Stomach (tissue), 9 donors: ENCODE data around the gene WDR82. TPM values are rescaled to one million over a fixed set of nuclear protein-coding genes. Genes with fewer than 3 reads are reported as not detected.

Experiments used
- DNase-seq, 2 donors: peaks; one replicate each; pipeline versions ENCODE4 v3.0.0 to v3.0.0-alpha.2; 2013 to 2019
- H3K27ac ChIP-seq, 5 donors: fragments of 200-600 bp in 4 of 5; sonication (generic) in 4 of 5; one replicate each; pipeline ENCODE4 v1.5.1; 2013 to 2019; ENCODE audit warnings: mild to moderate bottlenecking in 1 of 5, moderate library complexity in 1 of 5
- H3K27me3 ChIP-seq, 3 donors: fragments of 200-600 bp; sonication (generic); one replicate each; pipeline ENCODE4 v1.5.1; 2017 to 2019; ENCODE audit warnings: mixed run types in 1 of 3
- H3K36me3 ChIP-seq, 4 donors: fragments of 200-600 bp; sonication (generic); 1 replicate in 3 of 4; 2 replicates in 1 of 4; pipeline ENCODE4 v1.5.1; 2016 to 2019
- H3K4me1 ChIP-seq, 4 donors: fragments of 200-600 bp; sonication (generic); one replicate each; pipeline ENCODE4 v1.5.1; 2016 to 2019
- H3K4me3 ChIP-seq, 4 donors: fragments of 200-600 bp; sonication (generic) in 3 of 4; one replicate each; pipeline ENCODE4 v1.5.1; 2016 to 2019; ENCODE audit warnings: mild to moderate bottlenecking in 1 of 4
- H3K9me3 ChIP-seq, 4 donors: fragments of 200-600 bp; sonication (generic); one replicate each; pipeline ENCODE4 v1.5.1; 2016 to 2019
- EP300 ChIP-seq: sonication (generic); formaldehyde crosslinking; IDR thresholded peaks from one replicate; pipeline ENCODE4 v1.6.1; 2017; ENCODE audit warnings: antibody characterized with exemption
- POLR2A ChIP-seq, 4 donors: fragments of 450-650 bp; IDR thresholded peaks; one replicate each; pipeline ENCODE4 v1.6.1; 2016; ENCODE audit warnings: antibody characterized with exemption in 4 of 4, control low read depth in 2 of 4, mild to moderate bottlenecking in 1 of 4, moderate library complexity in 1 of 4
- POLR2AphosphoS5 ChIP-seq, 3 donors: sonication (generic); formaldehyde crosslinking; IDR thresholded peaks; one replicate each; pipeline ENCODE4 v1.6.1; 2016; ENCODE audit warnings: antibody characterized with exemption in 3 of 3
- WGBS, 5 donors: extraction: QIAGEN DNeasy Blood & Tissue Kit in 3 of 5; methylation state at CpG; one replicate each; pipeline versions ENCODE4 v1.1.5 to v1.1.7; 2013 to 2018; 5-methylcytosine and 5-hydroxymethylcytosine counted together
- intact Hi-C: fragments of 100-400 bp; cut with DNase I; formaldehyde crosslinking; loops from one replicate; pipeline ENCODE4 v1.15.1; 2023; ENCODE audit warnings: low total_unique reads
- polyA plus RNA-seq, 3 donors: library from polyadenylated mRNA; stranded (reverse); fragments of 200-250 nt; gene quantifications; one replicate each; pipeline ENCODE4 v1.2.3, GENCODE V29; 2013
- total RNA-seq, 5 donors: library from RNA; depleted of rRNA; stranded (reverse); fragments of >200 nt; gene quantifications; one replicate each; pipeline versions ENCODE4 v1.1.0 to v1.2.3, GENCODE V29; 2014 to 2016
- TF ChIP-seq, protein P1 (sequence below), 7 experiments: fragments of 450-650 bp in 4 of 7; fragments of 200-600 bp in 3 of 7; sonication (generic) in 3 of 7; IDR thresholded peaks; one replicate each; pipeline ENCODE4 v1.5.1; 2016 to 2019; ENCODE audit warnings: antibody characterized with exemption in 7 of 7, control low read depth in 2 of 7, mild to moderate bottlenecking in 1 of 7
- donor health status: healthy with polysubstance abuse.
- donor health status: Bipolar disorder and iron deficiency.
- donor health status: healthy.

Gene WDR82
- total and polyA plus RNA-seq, 8 donors = 8.2 to 64.8 (median 29.2) TPM

GRCh38 chr3:52245322-52246263 lies 32.9 kb downstream of the WDR82 start, which contains the start of gene PPM1M:
PPM1M (plus strand) TSS chr3:52245759; CDS start chr3:52245825, 66 bp downstream.
- intact Hi-C loops = no loop called here
- Histone ChIP-seq H3K4me3 (peak within 1 kb of the TSS; percentile 59 to 65 (median 62)), H3K27me3 (no peaks in the 10 kb centered on the region), H3K36me3 (peaks cover 0 to 32% (median 29%) of the 10 kb centered on the region in 4 donors), H3K27ac (peak within 1 kb of the TSS; percentile 71 to 93 (median 89)), H3K4me1 (peaks cover 24 to 49% (median 33%) of the 10 kb centered on the region in 4 donors), H3K9me3 (no peaks in the 10 kb centered on the region)
- WGBS, 5 donors = 1 to 4% (median 2%) methylated on average over 34 to 97 of the region's 98 CpGs
- TF ChIP-seq POLR2AphosphoS5 (IDR thresholded peaks at IDR 0.05) = no peak
- no peak for TF ChIP-seq POLR2A (IDR thresholded peaks at IDR 0.05)
- TF ChIP-seq, protein P1, sequence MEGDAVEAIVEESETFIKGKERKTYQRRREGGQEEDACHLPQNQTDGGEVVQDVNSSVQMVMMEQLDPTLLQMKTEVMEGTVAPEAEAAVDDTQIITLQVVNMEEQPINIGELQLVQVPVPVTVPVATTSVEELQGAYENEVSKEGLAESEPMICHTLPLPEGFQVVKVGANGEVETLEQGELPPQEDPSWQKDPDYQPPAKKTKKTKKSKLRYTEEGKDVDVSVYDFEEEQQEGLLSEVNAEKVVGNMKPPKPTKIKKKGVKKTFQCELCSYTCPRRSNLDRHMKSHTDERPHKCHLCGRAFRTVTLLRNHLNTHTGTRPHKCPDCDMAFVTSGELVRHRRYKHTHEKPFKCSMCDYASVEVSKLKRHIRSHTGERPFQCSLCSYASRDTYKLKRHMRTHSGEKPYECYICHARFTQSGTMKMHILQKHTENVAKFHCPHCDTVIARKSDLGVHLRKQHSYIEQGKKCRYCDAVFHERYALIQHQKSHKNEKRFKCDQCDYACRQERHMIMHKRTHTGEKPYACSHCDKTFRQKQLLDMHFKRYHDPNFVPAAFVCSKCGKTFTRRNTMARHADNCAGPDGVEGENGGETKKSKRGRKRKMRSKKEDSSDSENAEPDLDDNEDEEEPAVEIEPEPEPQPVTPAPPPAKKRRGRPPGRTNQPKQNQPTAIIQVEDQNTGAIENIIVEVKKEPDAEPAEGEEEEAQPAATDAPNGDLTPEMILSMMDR (IDR thresholded peaks at IDR 0.05) = no peak
- TF ChIP-seq EP300 = no peak
- DNase-seq = peak; percentile 58 to 88

GRCh38 chr3:52243791-52244628 lies 34.4 kb downstream of the WDR82 start:
- Histone ChIP-seq H3K9me3 (no peaks in the 10 kb centered on the region), H3K27me3 (no peaks in the 10 kb centered on the region), H3K4me1 (peaks cover 36 to 62% (median 46%) of the 10 kb centered on the region in 4 donors), H3K27ac (peak overlapping the region in 4 of 5 donors; percentile 80 to 93 (median 90)), H3K36me3 (peaks cover 0 to 16% (median 13%) of the 10 kb centered on the region in 4 donors), H3K4me3 (no peak overlapping the region)
- intact Hi-C loops = no loop called here
- WGBS, 5 donors = 74 to 85% (median 78%) methylated on average over 7 to 9 of the region's 9 CpGs
- peak in 1 of 2 donors; percentile 42 for DNase-seq
- TF ChIP-seq EP300 = no peak
- TF ChIP-seq, protein P1 (IDR thresholded peaks at IDR 0.05) = no peak

- H3K4me1 ChIP-seq = peaks cover 49 to 68% (median 59%) of the 10 kb centered on the region in 4 donors
- no peak overlapping the region for H3K27ac ChIP-seq
- no peaks in the 10 kb centered on the region for H3K36me3 ChIP-seq
- no peak overlapping the region for H3K4me3 ChIP-seq
- WGBS, 5 donors = 80 to 86% (median 85%) methylated on average over 1 of the region's 1 CpG
- no peak for TF ChIP-seq POLR2A (IDR thresholded peaks at IDR 0.05)
- no peak for TF ChIP-seq EP300
- TF ChIP-seq POLR2AphosphoS5 (IDR thresholded peaks at IDR 0.05) = no peak
- TF ChIP-seq, protein P1 (IDR thresholded peaks at IDR 0.05) = no peak
- H3K9me3 ChIP-seq = no peaks in the 10 kb centered on the region
- no peaks in the 10 kb centered on the region for H3K27me3 ChIP-seq
- DNase-seq = no peak
- intact Hi-C loops = no loop called here
These were observed 36.4 kb downstream of the WDR82 start for GRCh38 chr3:52242039-52242438.

GRCh38 chr3:52240886-52241370 lies 37.5 kb downstream of the WDR82 start:
- Histone ChIP-seq H3K27me3 (no peaks in the 10 kb centered on the region), H3K4me1 (peaks cover 49 to 68% (median 60%) of the 10 kb centered on the region in 4 donors), H3K9me3 (no peaks in the 10 kb centered on the region), H3K4me3 (no peak overlapping the region), H3K27ac (peak overlapping the region in 3 of 5 donors; percentile 93), H3K36me3 (no peaks in the 10 kb centered on the region)
- 77 to 87% (median 79%) methylated on average over 4 of the region's 4 CpGs for WGBS, 5 donors
- intact Hi-C loops = no loop called here
- TF ChIP-seq, protein P1 (IDR thresholded peaks at IDR 0.05) = no peak
- TF ChIP-seq POLR2AphosphoS5 (IDR thresholded peaks at IDR 0.05) = no peak
- TF ChIP-seq EP300 = no peak
- no peak for TF ChIP-seq POLR2A (IDR thresholded peaks at IDR 0.05)
- peak in 1 of 2 donors; percentile 5 for DNase-seq
